Heart left ventricle (tissue), 13 donors: ENCODE results near the gene SLC35C1.

Experiments
- CTCF ChIP-seq, 12 donors: fragments of 200-600 bp; sonication (generic) in 4 of 12; IDR thresholded peaks; one replicate each; pipeline versions ENCODE4 v1.5.0 to v1.8.0; 2018 to 2022; ENCODE audit warnings: antibody characterized with exemption in 12 of 12, mild to moderate bottlenecking in 5 of 12
- POLR2A ChIP-seq, 2 donors: fragments of 450-650 bp; IDR thresholded peaks; one replicate each; pipeline ENCODE4 v1.6.1; 2017; ENCODE audit warnings: antibody characterized with exemption in 2 of 2, mild to moderate bottlenecking in 2 of 2, moderate library complexity in 2 of 2
- donor health status: ischemic (EF 13 %, LVEDD 7.1; RV severe dilation, severe dysfunction).
- donor health status: DM: no; HTN: yes; CAD: no.
- donor health status: DM: no; HTN: no; CAD: no.
- donor health status: ischemic (EF 25% LVEDD 6.9; RV normal size, moderate dysfunction).
- donor health status: ischemic (EF 25% LVEDD 5.7; RV mildly dilated, moderate dysfunction).
- donor health status: ischemic (EF 35%, LVEDD 5.7; RV mildly dilated, moderate dysfunction).
- donor health status: nonischemic (EF 11% LVEDD 7.7; RV severe dilation, severe dysfunction).
- donor health status: DM: yes; HTN: yes; CAD: no.
- donor health status: PGD.
- donor health status: ischemic (EF 29% LVEDD 5.4; RV normal size, mild dysfunction).
- donor health status: nonischemic (EF 23%, LVEDD 6.1; RV moderate dilation, normal function).

GRCh38 chr11:45860348-45860747 is 55.4 kb downstream of the SLC35C1 start:
- no peak for TF ChIP-seq CTCF (IDR thresholded peaks at IDR 0.05)
- TF ChIP-seq POLR2A (IDR thresholded peaks at IDR 0.05): no peak
